C4-2B (cell line): ENCODE results near the gene HIRA.
"Not testable (repeated sequence)": the region's sequence is repeated elsewhere in the genome, so short reads cannot be mapped to it uniquely, and the experiment has no call there.

Experiments
- H3K27ac ChIP-seq: fragments of 450-650 bp; 2 replicates; pipeline ENCODE4 v1.5.1; 2017
- CTCF ChIP-seq: fragments of 450-650 bp; conservative IDR thresholded peaks from 2 replicates; pipeline ENCODE4 v1.5.1; 2017; ENCODE audit warnings: mild to moderate bottlenecking
- ZFX ChIP-seq: fragments of 450-650 bp; IDR thresholded peaks from 2 replicates; pipeline ENCODE4 v1.6.1; 2017

HIRA gene

GRCh38 chr22:19368876-19369275 is 62.7 kb downstream of the HIRA start:
- no peak for TF ChIP-seq ZFX
- TF ChIP-seq CTCF: no peak
- no peak overlapping the region for H3K27ac ChIP-seq

- H3K27ac ChIP-seq: no peak overlapping the region
- TF ChIP-seq ZFX: no peak
- no peak for TF ChIP-seq CTCF
These were observed 63.7 kb downstream of the HIRA start for GRCh38 chr22:19367763-19368367.

GRCh38 chr22:19363541-19363940 is 68.0 kb downstream of the HIRA start:
- not testable (repeated sequence) for H3K27ac ChIP-seq

GRCh38 chr22:19361501-19362103 is 69.9 kb downstream of the HIRA start:
- H3K27ac ChIP-seq: no peak overlapping the region
- TF ChIP-seq ZFX (no peak), CTCF (no peak)

GRCh38 chr22:19360862-19361261 is 70.7 kb downstream of the HIRA start:
- H3K27ac ChIP-seq: no peak overlapping the region
- TF ChIP-seq CTCF (no peak), ZFX (no peak)

- TF ChIP-seq CTCF: no peak
- no peak overlapping the region for H3K27ac ChIP-seq
These were observed 71.2 kb downstream of the HIRA start for GRCh38 chr22:19360300-19360792.

GRCh38 chr22:19359554-19360299 is 71.8 kb downstream of the HIRA start:
- no peak overlapping the region for H3K27ac ChIP-seq
- TF ChIP-seq CTCF: no peak
